AG04449 (cell line): ENCODE data around the gene RNPEP.
"Not testable (repeated sequence)": the region's sequence is repeated elsewhere in the genome, so short reads cannot be mapped to it uniquely, and the experiment has no call there.

Experiments used
- CTCF ChIA-PET: fragments of 350-600 bp; formaldehyde crosslinking; extraction: SDS; loops from one replicate; lab custom pipeline; 2021; ENCODE audit warnings: antibody characterized with exemption; lab: Yijun Ruan, JAX
- POLR2A ChIA-PET: fragments of 400-600, 350-600 bp; formaldehyde crosslinking; extraction: SDS; loops from one replicate; lab custom pipeline; 2020; ENCODE audit warnings: antibody characterized with exemption, inconsistent platforms; lab: Yijun Ruan, JAX
- DNase-seq: peaks from one replicate; pipeline ENCODE4 v3.0.0-alpha.2; 2010; ENCODE audit warnings: low read depth, low spot score
- H3K4me3 ChIP-seq: 2 replicates; pipeline ENCODE4 v1.5.1; 2011; ENCODE audit warnings: low read depth, mild to moderate bottlenecking, control low read depth, low read length
- CTCF ChIP-seq: IDR thresholded peaks from one replicate; pipeline ENCODE4 v1.5.1; 2011; ENCODE audit warnings: mild to moderate bottlenecking, moderate library complexity, low read length, control low read depth, inconsistent platforms; ENCODE audit not compliant: insufficient read depth; ENCODE audit errors: missing control alignments

RNPEP gene

GRCh38 chr1:201954263-201955008, 28.0 kb upstream of the RNPEP start:
- ChIA-PET POLR2A (interaction anchor here (1.0 to 2.2 kb wide), 6 partner anchors 8 to 58 kb away, joined by 3 to 11 read pairs (median 4); partner anchors contain the start of genes LMOD1 and RNPEP), CTCF (interaction anchor here (0.9 to 11.6 kb wide), 5 partner anchors 9 to 59 kb away, joined by 3 to 99 read pairs (median 17); partner anchors contain the start of gene LMOD1)
- no peak for DNase-seq
- peak overlapping the region; percentile 100 for H3K4me3 ChIP-seq
- no peak for TF ChIP-seq CTCF

- POLR2A ChIA-PET: interaction anchor here (0.7 to 2.2 kb wide), 7 partner anchors 9 to 60 kb away, joined by 3 to 11 read pairs (median 4); partner anchors contain the start of genes LMOD1 and RNPEP
- CTCF ChIA-PET: interaction anchor here (1.6 to 11.6 kb wide), 4 partner anchors 10 to 60 kb away, joined by 3 to 99 read pairs (median 18); partner anchors contain the start of gene LMOD1
- TF ChIP-seq CTCF: no peak
- H3K4me3 ChIP-seq: peak within 1 kb of the TSS; percentile 100
- peak; percentile 90 for DNase-seq
These were observed 27.3 kb upstream of the RNPEP start, which contains the start of gene TIMM17A for GRCh38 chr1:201955009-201955728. Gene TIMM17A, plus strand, starts transcription at chr1:201955503. Its CDS starts 24 bp downstream, at chr1:201955527.

- no peak for DNase-seq
- ChIA-PET POLR2A (interaction anchor here (0.7 to 2.2 kb wide), 7 partner anchors 8 to 60 kb away, joined by 3 to 11 read pairs (median 4); partner anchors contain the start of genes LMOD1 and RNPEP), CTCF (interaction anchor here (1.6 to 11.6 kb wide), 4 partner anchors 10 to 61 kb away, joined by 3 to 99 read pairs (median 18); partner anchors contain the start of gene LMOD1)
- no peak for TF ChIP-seq CTCF
- H3K4me3 ChIP-seq: peak overlapping the region; percentile 100
These were observed 26.7 kb upstream of the RNPEP start for GRCh38 chr1:201955729-201956143.

GRCh38 chr1:201958348-201958747, 24.1 kb upstream of the RNPEP start:
- ChIA-PET CTCF (interaction anchor here (2.2 to 11.6 kb wide), 2 partner anchors 14 to 63 kb away, joined by 7 to 99 read pairs; no protein-coding TSS in a partner anchor), POLR2A (no interaction called here)
- TF ChIP-seq CTCF: no peak
- no peak overlapping the region for H3K4me3 ChIP-seq
- DNase-seq: no peak

GRCh38 chr1:201962382-201962781, 20.1 kb upstream of the RNPEP start:
- not testable (repeated sequence) for H3K4me3 ChIP-seq, DNase-seq
- POLR2A ChIA-PET: interaction anchor here (2.0 to 3.5 kb wide), 2 partner anchors 16 to 67 kb away, joined by 5 to 13 read pairs; partner anchors contain the start of gene LMOD1
- CTCF ChIA-PET: interaction anchor here (1.1 to 17.5 kb wide), 3 partner anchors 11 to 79 kb away, joined by 3 to 656 read pairs (median 40); partner anchors contain the start of gene SHISA4

GRCh38 chr1:201964261-201964660, 18.2 kb upstream of the RNPEP start:
- ChIA-PET POLR2A (interaction anchor here (0.7 to 3.5 kb wide), 6 partner anchors 8 to 61 kb away, joined by 3 to 13 read pairs (median 4); partner anchors contain the start of genes LMOD1, RNPEP and TIMM17A), CTCF (interaction anchor here (0.8 to 17.5 kb wide), 6 partner anchors 9 to 157 kb away, joined by 3 to 656 read pairs (median 8); partner anchors contain the start of gene SHISA4)
- H3K4me3 ChIP-seq: no peak overlapping the region
- TF ChIP-seq CTCF: no peak
- peak; percentile 73 for DNase-seq
